Neural cell (in vitro differentiated cells): ENCODE results near the gene PGC.

ENCODE experiments used
- CTCF ChIP-seq: fragments of 450-650 bp; IDR thresholded peaks from 2 replicates; pipeline ENCODE4 v1.5.1; 2014; ENCODE audit warnings: antibody characterized with exemption, mild to moderate bottlenecking, moderate library complexity; ENCODE audit not compliant: poor library complexity, severe bottlenecking
- EP300 ChIP-seq: fragments of 450-650 bp; conservative IDR thresholded peaks from 2 replicates; pipeline ENCODE4 v1.6.1; 2014; ENCODE audit warnings: antibody characterized with exemption, mild to moderate bottlenecking, moderate library complexity; ENCODE audit not compliant: poor library complexity, severe bottlenecking
- POLR2AphosphoS5 ChIP-seq: IDR thresholded peaks from 2 replicates; pipeline ENCODE4 v1.6.1; 2012
- RAD21 ChIP-seq: fragments of 450-650 bp; conservative IDR thresholded peaks from 2 replicates; pipeline ENCODE4 v1.6.1; 2014; ENCODE audit warnings: antibody characterized with exemption, mild to moderate bottlenecking, moderate library complexity
- REST ChIP-seq: IDR thresholded peaks from 2 replicates; pipeline ENCODE4 v1.6.1; 2012; ENCODE audit warnings: borderline replicate concordance
- SMC3 ChIP-seq: fragments of 450-650 bp; conservative IDR thresholded peaks from 2 replicates; pipeline ENCODE4 v1.6.1; 2014; ENCODE audit warnings: antibody characterized with exemption, mild to moderate bottlenecking, moderate library complexity; ENCODE audit not compliant: poor library complexity
- TAF1 ChIP-seq: IDR thresholded peaks from 2 replicates; pipeline ENCODE4 v1.6.1; 2012; ENCODE audit warnings: low read depth

GRCh38 chr6:41777551-41778285 lies 30.5 kb upstream of the PGC start:
- TF ChIP-seq CTCF (no peak), TAF1 (no peak), REST (no peak), SMC3 (no peak), EP300 (no peak), POLR2AphosphoS5 (no peak), RAD21 (no peak)
